Spleen (tissue), 11 donors: ENCODE results near the gene PRDM16. TPM values are rescaled to one million over a fixed set of nuclear protein-coding genes. Genes with fewer than 3 reads are reported as not detected.

ENCODE experiments used
- DNase-seq: peaks from one replicate; pipeline ENCODE4 v3.0.0-alpha.2; 2020
- H3K27ac ChIP-seq, 8 donors: fragments of 200-600 bp; sonication (generic) in 7 of 8; 1 replicate in 4 of 8; 2 replicates in 4 of 8; pipeline versions ENCODE4 v1.5.0 to v1.8.0; 2016 to 2021; ENCODE audit warnings: inconsistent platforms in 4 of 8, mild to moderate bottlenecking in 4 of 8, moderate library complexity in 1 of 8
- H3K27me3 ChIP-seq, 7 donors: fragments of 200-600 bp; sonication (generic) in 6 of 7; replicated peaks in 1 of 7; 1 replicate in 4 of 7; 2 replicates in 3 of 7; pipeline versions ENCODE4 v1.5.0 to v1.8.0; 2016 to 2021; ENCODE audit warnings: inconsistent platforms in 3 of 7, mild to moderate bottlenecking in 1 of 7
- H3K36me3 ChIP-seq, 6 donors: fragments of 200-600 bp; sonication (generic) in 5 of 6; 1 replicate in 4 of 6; 2 replicates in 2 of 6; pipeline versions ENCODE4 v1.5.0 to v1.8.0; 2016 to 2021; ENCODE audit warnings: inconsistent platforms in 2 of 6
- H3K4me1 ChIP-seq, 6 donors: fragments of 200-600 bp; sonication (generic) in 5 of 6; 1 replicate in 3 of 6; 2 replicates in 3 of 6; pipeline versions ENCODE4 v1.5.0 to v1.8.0; 2016 to 2021; ENCODE audit warnings: inconsistent platforms in 3 of 6
- H3K4me3 ChIP-seq, 8 donors: fragments of 200-600 bp; sonication (generic) in 7 of 8; 1 replicate in 4 of 8; 2 replicates in 4 of 8; pipeline versions ENCODE4 v1.5.0 to v1.8.0; 2016 to 2021; ENCODE audit warnings: inconsistent platforms in 4 of 8, mild to moderate bottlenecking in 4 of 8, moderate library complexity in 2 of 8
- H3K9me3 ChIP-seq, 8 donors: fragments of 200-600 bp; sonication (generic) in 7 of 8; 1 replicate in 4 of 8; 2 replicates in 4 of 8; pipeline versions ENCODE4 v1.5.0 to v1.8.0; 2016 to 2021; ENCODE audit warnings: inconsistent platforms in 4 of 8
- CTCF ChIP-seq, 11 experiments: fragments of 200-600 bp in 7 of 11; fragments of 450-650 bp in 4 of 11; sonication (generic) in 4 of 11; IDR thresholded peaks in 8 of 11; conservative IDR thresholded peaks in 3 of 11; 1 replicate in 7 of 11; 2 replicates in 4 of 11; pipeline versions ENCODE4 v1.4.0 to v1.8.0; 2016 to 2021; ENCODE audit warnings: antibody characterized with exemption in 11 of 11, inconsistent platforms in 4 of 11, mild to moderate bottlenecking in 1 of 11
- POLR2A ChIP-seq, 3 donors: fragments of 450-650 bp; IDR thresholded peaks; one replicate each; pipeline ENCODE4 v1.5.1; 2017; ENCODE audit warnings: antibody characterized with exemption in 3 of 3, mild to moderate bottlenecking in 1 of 3
- POLR2AphosphoS5 ChIP-seq, 3 donors: sonication (generic); formaldehyde crosslinking; IDR thresholded peaks; one replicate each; pipeline ENCODE4 v1.5.1; 2017; ENCODE audit warnings: antibody characterized with exemption in 3 of 3
- WGBS, 5 donors: extraction: QIAGEN DNeasy Blood & Tissue Kit in 3 of 5; methylation state at CpG; one replicate each; pipeline versions ENCODE4 v1.1.5 to v1.1.7; 2013 to 2018; 5-methylcytosine and 5-hydroxymethylcytosine counted together
- intact Hi-C: fragments of 100-400 bp; cut with DNase I; formaldehyde crosslinking; loops from one replicate; pipeline ENCODE4 v1.15.0; 2023; ENCODE audit warnings: low total_unique reads
- polyA plus RNA-seq, 3 donors: library from polyadenylated mRNA; stranded (reverse); fragments of 200-250 nt; gene quantifications; one replicate each; pipeline ENCODE4 v1.2.1, GENCODE V29; 2013
- total RNA-seq, 7 donors: library from RNA; depleted of rRNA in 3 of 7; stranded (reverse); fragments of >200 nt in 3 of 7; fragmentation: NEBNext Ultra II Directional in 4 of 7; extraction: Animal tissue kit (Norgen Biotek cat#: 25700) in 4 of 7; gene quantifications; one replicate each; pipeline versions ENCODE4 v1.1.0 to v1.2.1, GENCODE V29; 2016 to 2021
- donor health status: healthy with polysubstance abuse.
- donor health status: DM: no; HTN: no; CAD: no; lungs with moderate emphysema.
- donor health status: DM: no; HTN: no; CAD: no.
- donor health status: Bipolar disorder and iron deficiency.
- donor health status: healthy.
- donor health status: DM: no; HTN: no; CAD: no.
- donor health status: DM: yes; HTN: yes; CAD: no.

Gene PRDM16
- total and polyA plus RNA-seq, 10 donors, result 0.43 to 3.2 (median 1.4) TPM

- no peaks in the 10 kb centered on the region for H3K9me3 ChIP-seq
- no peak overlapping the region for H3K4me3 ChIP-seq
- no peak for TF ChIP-seq POLR2AphosphoS5 (IDR thresholded peaks at IDR 0.05)
- no peak for DNase-seq
- H3K27ac ChIP-seq, result no peak overlapping the region
- WGBS, 5 donors, result 76 to 79% (median 78%) methylated on average over 14 to 24 of the region's 24 CpGs; no CpG with 5 or more reads in 1 of the 5 donors
- intact Hi-C loops, result no loop called here
- peaks cover 0 to 2% (median under 1%) of the 10 kb centered on the region in 6 donors for H3K4me1 ChIP-seq
- H3K36me3 ChIP-seq, result no peaks in the 10 kb centered on the region
- peaks cover 0 to 70% (median 6%) of the 10 kb centered on the region in 7 donors for H3K27me3 ChIP-seq
These were observed 409.2 kb downstream of the PRDM16 start for GRCh38 chr1:3478187-3478586.

GRCh38 chr1:3479511-3480368, 410.7 kb downstream of the PRDM16 start:
- DNase-seq, result no peak

GRCh38 chr1:3480369-3480719, 411.3 kb downstream of the PRDM16 start:
- Histone ChIP-seq H3K27me3 (peaks cover 0 to 77% (median 6%) of the 10 kb centered on the region in 7 donors), H3K4me3 (no peak overlapping the region), H3K4me1 (peaks cover 0 to 7% (median 0%) of the 10 kb centered on the region in 6 donors), H3K27ac (no peak overlapping the region), H3K9me3 (no peaks in the 10 kb centered on the region), H3K36me3 (no peaks in the 10 kb centered on the region)
- no peak for TF ChIP-seq CTCF (IDR thresholded peaks at IDR 0.05 in 8 of 11, conservative IDR thresholded peaks at IDR 0.05 in 3 of 11)
- TF ChIP-seq POLR2AphosphoS5 (IDR thresholded peaks at IDR 0.05), result no peak
- no peak for TF ChIP-seq POLR2A (IDR thresholded peaks at IDR 0.05)
- 74 to 82% (median 75%) methylated on average over 21 of the region's 21 CpGs; no CpG with 5 or more reads in 1 of the 5 donors for WGBS, 5 donors
- DNase-seq, result no peak
- intact Hi-C loops, result no loop called here

More at GRCh38 chr1:3479511-3480368, 410.7 kb downstream of the PRDM16 start:
- peaks cover 0 to 7% (median 0%) of the 10 kb centered on the region in 6 donors for H3K4me1 ChIP-seq
- H3K4me3 ChIP-seq, result no peak overlapping the region
- intact Hi-C loops, result no loop called here
- no peak overlapping the region for H3K27ac ChIP-seq
- no peak for TF ChIP-seq CTCF (IDR thresholded peaks at IDR 0.05 in 8 of 11, conservative IDR thresholded peaks at IDR 0.05 in 3 of 11)
- no peaks in the 10 kb centered on the region for H3K36me3 ChIP-seq
- H3K27me3 ChIP-seq, result peaks cover 0 to 77% (median 6%) of the 10 kb centered on the region in 7 donors
- 67 to 91% (median 73%) methylated on average over 12 to 30 of the region's 30 CpGs for WGBS, 5 donors
- H3K9me3 ChIP-seq, result no peaks in the 10 kb centered on the region

- no peak overlapping the region for H3K4me3 ChIP-seq
- H3K9me3 ChIP-seq, result no peaks in the 10 kb centered on the region
- peaks cover 0 to 7% (median 0%) of the 10 kb centered on the region in 6 donors for H3K4me1 ChIP-seq
- no peaks in the 10 kb centered on the region for H3K36me3 ChIP-seq
- intact Hi-C loops, result no loop called here
- H3K27ac ChIP-seq, result no peak overlapping the region
- WGBS, 5 donors, result 53 to 72% (median 61%) methylated on average over 10 to 15 of the region's 15 CpGs
- no peak for TF ChIP-seq POLR2A (IDR thresholded peaks at IDR 0.05)
- TF ChIP-seq CTCF (IDR thresholded peaks at IDR 0.05 in 8 of 11, conservative IDR thresholded peaks at IDR 0.05 in 3 of 11), result no peak
- no peak for TF ChIP-seq POLR2AphosphoS5 (IDR thresholded peaks at IDR 0.05)
- H3K27me3 ChIP-seq, result peaks cover 0 to 73% (median 6%) of the 10 kb centered on the region in 7 donors
- no peak for DNase-seq
These were observed 412.0 kb downstream of the PRDM16 start for GRCh38 chr1:3481046-3481445.
